Measurements from ENCODE around the gene TRIM38.

- TF ChIP-seq SUZ12 (IDR thresholded peaks at IDR 0.05; ENCODE audit: extremely low read depth, insufficient read depth, insufficient read length) (no peak), YY1 (IDR thresholded peaks at IDR 0.05; ENCODE audit: insufficient read depth, insufficient read length) (no peak), ZNF274 (IDR thresholded peaks at IDR 0.05; ENCODE audit: low read depth, low read length) (no peak)
Measured at GRCh38 chr6:26034905-26035304, 72.3 kb downstream of the TRIM38 start.
